ENCODE results near the gene GATAD1.
"Not testable (repeated sequence)": the region's sequence is repeated elsewhere in the genome, so short reads cannot be mapped to it uniquely, and the experiment has no call there.

Gene GATAD1

DNA sequence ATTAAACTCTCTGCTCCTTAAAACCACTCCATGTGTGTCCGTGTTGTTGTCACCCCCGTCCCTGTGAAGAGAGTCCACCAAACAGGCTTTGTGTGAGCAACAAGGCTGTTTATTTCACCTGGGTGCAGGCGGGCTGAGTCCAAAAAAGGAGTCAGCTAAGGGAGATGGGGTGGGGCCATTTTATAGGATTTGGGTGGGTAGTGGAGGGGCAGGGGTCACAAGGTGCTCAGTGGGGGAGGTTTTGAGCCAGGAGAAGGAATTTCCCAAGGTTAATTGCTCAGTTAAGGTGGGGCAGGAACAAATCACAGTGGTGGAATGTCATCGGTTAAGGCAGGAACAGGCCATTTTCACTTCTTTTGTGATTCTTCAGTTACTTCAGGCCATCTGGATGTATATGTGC, 31.9 kb downstream of the GATAD1 start:
- DNase-seq (ENCODE audit: low read depth in 2 of 3, low spot score in 2 of 3), result not testable (repeated sequence)

DNA sequence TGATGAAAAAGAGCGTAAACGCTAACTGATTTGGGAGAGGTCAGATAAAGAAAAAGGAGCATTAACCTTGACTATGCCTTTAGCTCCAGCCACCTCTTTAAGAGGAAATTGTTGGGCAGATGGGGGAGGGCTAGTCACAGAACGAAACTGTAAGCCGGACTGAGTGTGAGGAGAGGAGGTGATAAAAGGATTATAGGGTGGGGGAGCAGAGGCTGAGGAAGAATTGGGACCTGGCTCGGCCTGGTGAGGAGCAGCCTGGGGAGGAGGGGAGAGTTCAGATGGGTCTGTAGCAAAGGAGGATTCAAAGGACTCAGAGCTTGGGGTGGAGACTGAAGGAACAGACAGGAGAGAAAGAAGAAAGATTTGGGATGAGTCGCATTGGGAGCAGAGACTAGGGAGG, 36.3 kb downstream of the GATAD1 start:
- DNase-seq (ENCODE audit: low read depth in 2 of 3, low spot score in 2 of 3), result not testable (repeated sequence)

DNA sequence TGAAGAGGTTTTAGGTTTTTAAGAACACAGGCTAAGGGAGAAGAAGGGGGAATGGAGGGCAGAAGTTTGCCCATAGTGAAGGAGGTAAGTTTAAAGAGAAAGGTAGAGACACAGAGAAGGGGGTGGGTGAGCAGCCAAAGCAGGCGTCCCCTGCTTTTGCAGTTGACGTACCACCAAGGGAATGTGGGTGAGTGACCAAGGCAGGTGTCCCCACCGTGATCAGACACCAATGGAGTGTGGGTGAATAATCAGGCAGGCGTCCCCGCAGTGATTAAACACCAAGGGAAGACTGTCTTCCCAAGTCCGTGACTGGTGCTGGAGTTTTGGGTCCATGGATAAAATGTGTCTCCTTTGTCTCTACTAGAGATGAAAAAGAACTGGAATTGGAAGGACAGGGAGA, 36.9 kb downstream of the GATAD1 start:
- not testable (repeated sequence) for DNase-seq (ENCODE audit: low read depth in 2 of 3, low spot score in 2 of 3)

DNA sequence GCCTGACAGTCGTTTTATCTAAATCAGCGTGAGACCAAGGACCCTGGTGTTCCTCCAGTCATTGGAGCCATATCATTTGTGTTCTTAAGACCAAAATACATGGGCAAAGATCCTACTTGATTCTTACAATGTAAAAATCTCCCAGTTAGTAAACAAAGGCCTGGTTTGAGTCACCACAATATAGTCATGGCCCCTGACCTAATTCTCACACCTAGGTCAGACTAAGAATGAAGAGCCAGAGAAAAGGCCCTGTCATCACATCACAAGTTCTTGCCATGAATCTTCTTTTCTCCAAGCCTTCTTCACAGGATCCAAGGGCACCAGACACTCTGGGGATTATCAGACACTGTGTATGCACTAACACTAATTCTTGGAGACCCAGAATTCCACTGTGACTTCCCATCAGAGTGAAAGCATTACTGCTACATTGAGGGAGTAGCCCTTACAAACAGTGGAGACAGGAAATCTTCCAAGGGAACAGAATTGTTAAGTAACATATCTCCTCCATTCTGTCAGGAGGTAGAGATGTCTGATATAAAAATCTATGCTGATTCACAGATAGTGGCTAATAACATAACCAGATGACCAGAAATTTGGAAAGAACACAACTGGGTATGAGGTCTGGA, 38.1 kb downstream of the GATAD1 start:
- no peak for DNase-seq (ENCODE audit: low read depth in 2 of 3, low spot score in 2 of 3)

DNA sequence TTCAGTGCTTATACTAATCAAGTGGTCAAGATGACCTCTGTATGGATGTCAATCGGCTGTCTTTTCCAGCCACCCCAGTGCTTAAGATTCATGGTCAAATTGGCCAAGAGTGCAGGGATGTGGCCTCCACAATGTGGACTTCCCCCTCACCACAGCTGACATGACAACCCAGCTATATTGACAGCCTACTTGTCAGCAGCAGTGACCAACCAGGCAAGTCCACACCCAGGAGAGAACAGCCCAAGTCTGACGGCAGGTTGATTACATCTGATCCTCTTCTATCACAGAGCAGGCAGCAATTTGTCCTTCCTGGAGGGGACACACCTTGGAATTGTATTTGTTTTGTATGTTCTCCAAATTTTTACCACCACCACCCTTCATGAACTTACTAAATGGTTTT, 38.7 kb downstream of the GATAD1 start:
- DNase-seq (ENCODE audit: low read depth in 2 of 3, low spot score in 2 of 3), result no peak

DNA sequence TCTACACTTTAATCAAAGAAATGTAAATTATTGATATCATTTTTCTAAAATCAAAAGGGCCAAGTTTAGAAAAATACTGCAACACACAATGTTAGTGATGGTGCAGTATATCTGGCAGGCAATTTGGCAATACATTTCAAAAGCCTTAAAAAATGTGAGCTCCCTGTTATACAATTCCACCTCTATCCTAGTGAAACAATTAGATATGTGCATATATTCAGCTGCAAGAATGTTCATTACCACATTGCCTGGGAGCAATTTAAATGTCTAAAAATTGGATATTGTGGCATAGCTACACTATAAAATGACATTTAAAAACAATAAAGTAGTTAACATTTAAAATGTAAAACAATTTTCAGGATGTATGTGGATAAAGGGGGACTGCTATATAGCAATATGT, 40.5 kb downstream of the GATAD1 start:
- DNase-seq (ENCODE audit: low read depth in 2 of 3, low spot score in 2 of 3), result no peak

DNA sequence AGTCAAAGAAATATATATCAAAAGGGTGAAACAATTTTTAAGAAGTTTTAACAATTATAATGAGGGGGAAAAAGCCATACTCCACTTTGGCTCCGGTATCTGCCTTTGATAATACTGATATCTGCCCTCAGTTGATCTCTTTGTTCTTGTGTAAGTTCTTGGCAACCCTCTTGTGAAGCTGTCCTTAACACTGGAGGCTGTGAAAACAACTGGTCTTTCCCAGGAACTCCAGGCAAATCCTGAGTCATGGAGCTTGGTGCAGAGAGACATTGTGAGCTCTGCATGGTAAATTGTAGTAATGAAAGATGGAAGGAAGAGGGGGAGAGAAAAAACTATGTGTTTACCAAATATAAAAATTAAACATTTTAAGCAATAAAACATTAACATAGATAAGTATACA, 42.4 kb downstream of the GATAD1 start:
- DNase-seq (ENCODE audit: low read depth in 2 of 3, low spot score in 2 of 3), result no peak

DNA sequence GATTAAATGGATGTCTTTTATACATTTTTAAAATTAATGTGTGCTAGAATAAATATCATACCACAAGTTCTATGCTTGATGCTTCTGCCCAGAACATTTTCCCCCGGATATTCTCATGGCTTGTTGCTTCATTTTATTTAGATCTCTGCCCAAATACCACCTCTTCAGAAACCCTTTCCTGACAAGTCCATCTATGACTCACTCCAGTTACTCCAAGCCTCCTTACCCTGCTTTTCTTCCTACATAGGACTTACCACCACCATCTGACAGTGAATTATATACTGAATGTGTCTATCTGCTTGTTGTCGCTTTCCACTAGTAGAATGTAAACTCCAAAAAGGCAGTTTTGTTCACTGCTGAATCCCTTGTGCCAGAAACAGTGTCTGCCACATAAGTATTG, 49.6 kb downstream of the GATAD1 start:
- no peak for DNase-seq (ENCODE audit: low read depth in 2 of 3, low spot score in 2 of 3)

DNA sequence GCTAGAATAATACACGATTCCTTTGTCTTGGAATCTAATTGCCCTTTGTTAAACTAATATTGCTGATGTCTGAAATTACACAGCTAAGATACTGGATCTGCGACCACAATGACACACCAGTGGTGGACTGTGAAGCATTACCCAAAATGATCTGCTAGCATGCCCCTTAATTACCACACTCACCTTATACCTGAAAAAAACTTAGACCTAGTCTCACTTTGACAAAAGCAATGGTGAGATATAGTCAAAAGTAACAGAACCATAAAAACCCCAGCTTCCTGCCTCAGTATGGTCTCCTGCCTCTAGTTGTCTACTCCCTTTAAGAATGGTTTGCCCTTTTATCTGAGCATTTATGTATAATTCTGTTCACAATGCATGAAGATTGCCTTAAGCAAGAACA, 51.3 kb downstream of the GATAD1 start:
- DNase-seq (ENCODE audit: low read depth in 2 of 3, low spot score in 2 of 3), result no peak

DNA sequence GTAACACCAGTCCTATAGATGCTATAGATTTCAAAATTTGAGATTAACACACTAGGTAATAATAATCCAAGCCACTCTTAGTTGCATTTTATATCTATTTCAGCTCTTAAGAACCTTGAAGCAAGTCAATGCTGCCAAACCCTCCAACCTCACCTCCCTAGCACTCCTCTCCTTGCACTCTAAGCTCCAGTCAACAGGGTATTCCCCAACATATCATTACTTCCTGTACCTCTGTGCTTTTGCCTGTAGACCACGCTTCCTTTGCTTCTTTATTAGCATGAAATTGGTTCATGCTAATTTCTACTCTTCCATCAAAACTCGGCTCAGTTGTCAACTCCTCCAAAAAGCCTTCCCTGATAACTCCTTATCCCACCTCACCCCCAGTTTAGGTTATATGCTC, 56.5 kb downstream of the GATAD1 start:
- no peak for DNase-seq (ENCODE audit: low read depth in 2 of 3, low spot score in 2 of 3)

DNA sequence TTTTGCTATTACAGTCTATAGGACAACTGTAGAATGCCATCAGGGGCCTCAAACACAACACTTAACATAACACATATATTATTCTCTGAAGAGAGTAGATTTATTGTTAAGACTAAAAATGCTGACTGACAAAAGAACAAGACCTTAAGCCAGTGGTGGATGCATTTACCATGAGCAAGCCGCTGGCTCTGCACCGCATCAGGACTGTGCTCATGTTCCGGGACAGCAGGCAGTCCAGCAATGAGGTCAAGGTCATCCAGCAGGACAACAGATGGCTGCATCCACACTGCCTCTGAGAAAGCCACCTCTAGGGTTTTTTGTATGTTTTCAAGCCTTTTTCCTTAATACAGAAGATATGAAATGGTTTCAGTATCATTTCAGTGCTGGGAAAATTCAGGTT, 57.3 kb downstream of the GATAD1 start:
- DNase-seq (ENCODE audit: low read depth in 2 of 3, low spot score in 2 of 3), result no peak

DNA sequence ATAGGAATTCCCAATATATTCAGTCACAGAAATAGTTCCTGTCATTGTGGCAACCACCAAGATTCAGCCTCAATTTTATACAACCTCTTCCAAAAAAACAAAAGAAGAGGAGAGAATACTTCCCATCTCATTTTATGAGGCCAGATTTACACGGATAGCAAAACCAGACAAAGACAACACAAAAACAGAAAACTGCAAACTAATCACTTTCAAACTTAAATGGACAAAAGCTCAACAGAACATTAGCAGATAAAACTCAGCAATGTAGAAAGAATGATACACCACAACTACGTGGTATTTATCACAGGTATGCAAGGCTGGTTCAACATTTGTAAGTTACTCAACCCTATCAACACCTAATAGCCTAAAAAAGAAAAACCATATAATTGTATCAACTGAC, 59.1 kb downstream of the GATAD1 start:
- no peak for DNase-seq (ENCODE audit: low read depth in 2 of 3, low spot score in 2 of 3)

DNA sequence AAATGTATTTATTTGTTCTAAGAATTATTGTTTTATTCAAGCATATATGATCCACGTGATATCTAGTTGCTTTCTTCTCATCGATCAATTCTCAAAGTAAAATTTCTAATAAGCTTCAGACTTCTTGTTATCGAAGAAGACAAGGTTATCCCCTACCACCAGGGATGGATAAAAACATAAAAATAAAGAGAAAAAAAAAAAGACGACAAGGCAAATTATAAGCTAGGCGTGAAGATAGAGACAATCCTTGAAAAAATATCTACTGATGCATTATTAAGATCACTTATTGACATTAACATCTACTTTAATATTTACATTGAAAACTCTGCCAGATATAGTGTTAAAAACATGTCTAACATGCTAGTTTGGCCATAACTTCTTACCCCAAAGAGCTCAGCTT, 61.7 kb downstream of the GATAD1 start:
- no peak for DNase-seq (ENCODE audit: low read depth in 2 of 3, low spot score in 2 of 3)
